ENCODE measurements around the gene GPR26. TPM values are rescaled to one million over a fixed set of nuclear protein-coding genes. Genes with fewer than 3 reads are reported as not detected.

Gene GPR26, protein sequence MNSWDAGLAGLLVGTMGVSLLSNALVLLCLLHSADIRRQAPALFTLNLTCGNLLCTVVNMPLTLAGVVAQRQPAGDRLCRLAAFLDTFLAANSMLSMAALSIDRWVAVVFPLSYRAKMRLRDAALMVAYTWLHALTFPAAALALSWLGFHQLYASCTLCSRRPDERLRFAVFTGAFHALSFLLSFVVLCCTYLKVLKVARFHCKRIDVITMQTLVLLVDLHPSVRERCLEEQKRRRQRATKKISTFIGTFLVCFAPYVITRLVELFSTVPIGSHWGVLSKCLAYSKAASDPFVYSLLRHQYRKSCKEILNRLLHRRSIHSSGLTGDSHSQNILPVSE
- total RNA-seq: 0.10 TPM

DNA sequence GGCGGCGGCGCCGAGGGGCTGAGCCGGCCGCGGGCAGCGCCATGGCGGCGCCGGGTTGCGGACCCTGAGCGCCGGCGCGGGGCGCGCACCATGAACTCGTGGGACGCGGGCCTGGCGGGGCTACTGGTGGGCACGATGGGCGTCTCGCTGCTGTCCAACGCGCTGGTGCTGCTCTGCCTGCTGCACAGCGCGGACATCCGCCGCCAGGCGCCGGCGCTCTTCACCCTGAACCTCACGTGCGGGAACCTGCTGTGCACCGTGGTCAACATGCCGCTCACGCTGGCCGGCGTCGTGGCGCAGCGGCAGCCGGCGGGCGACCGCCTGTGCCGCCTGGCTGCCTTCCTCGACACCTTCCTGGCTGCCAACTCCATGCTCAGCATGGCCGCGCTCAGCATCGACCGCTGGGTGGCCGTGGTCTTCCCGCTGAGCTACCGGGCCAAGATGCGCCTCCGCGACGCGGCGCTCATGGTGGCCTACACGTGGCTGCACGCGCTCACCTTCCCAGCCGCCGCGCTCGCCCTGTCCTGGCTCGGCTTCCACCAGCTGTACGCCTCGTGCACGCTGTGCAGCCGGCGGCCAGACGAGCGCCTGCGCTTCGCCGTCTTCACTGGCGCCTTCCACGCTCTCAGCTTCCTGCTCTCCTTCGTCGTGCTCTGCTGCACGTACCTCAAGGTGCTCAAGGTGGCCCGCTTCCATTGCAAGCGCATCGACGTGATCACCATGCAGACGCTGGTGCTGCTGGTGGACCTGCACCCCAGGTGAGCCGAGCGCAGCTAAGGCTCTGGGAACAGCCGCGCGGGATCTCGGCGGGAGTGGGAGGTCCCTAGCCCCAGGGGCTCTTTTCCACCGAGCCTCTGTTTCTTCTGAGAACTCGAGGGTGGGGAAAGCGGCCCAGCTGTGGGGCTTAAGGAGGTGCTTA is at the start of gene GPR26:
Gene GPR26 (plus strand): TSS at position 38 of the 919 bp plus-strand sequence. CDS start 53 bp downstream, at position 91.
- DNase-seq: peak; percentile 29

DNA sequence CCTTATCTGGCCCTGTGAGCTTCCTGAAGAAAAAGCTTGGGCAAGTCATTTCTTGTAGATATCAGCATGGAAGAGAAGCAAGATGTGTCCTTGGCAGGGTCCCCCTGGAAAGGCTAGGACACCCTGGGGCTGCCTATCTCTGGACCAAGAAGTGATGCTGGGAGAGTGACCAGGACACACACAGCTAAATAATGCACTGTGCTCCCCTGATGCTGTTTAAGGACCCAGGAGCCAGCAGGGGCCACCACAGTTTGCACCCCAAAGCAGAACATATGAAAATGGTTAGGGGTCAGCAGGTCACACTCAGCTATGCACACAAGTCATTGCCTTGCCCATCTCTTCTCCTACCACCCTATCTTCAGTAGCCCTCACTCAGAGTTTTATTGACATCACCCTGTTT is 47.9 kb upstream of the GPR26 start:
- no peak for DNase-seq

DNA sequence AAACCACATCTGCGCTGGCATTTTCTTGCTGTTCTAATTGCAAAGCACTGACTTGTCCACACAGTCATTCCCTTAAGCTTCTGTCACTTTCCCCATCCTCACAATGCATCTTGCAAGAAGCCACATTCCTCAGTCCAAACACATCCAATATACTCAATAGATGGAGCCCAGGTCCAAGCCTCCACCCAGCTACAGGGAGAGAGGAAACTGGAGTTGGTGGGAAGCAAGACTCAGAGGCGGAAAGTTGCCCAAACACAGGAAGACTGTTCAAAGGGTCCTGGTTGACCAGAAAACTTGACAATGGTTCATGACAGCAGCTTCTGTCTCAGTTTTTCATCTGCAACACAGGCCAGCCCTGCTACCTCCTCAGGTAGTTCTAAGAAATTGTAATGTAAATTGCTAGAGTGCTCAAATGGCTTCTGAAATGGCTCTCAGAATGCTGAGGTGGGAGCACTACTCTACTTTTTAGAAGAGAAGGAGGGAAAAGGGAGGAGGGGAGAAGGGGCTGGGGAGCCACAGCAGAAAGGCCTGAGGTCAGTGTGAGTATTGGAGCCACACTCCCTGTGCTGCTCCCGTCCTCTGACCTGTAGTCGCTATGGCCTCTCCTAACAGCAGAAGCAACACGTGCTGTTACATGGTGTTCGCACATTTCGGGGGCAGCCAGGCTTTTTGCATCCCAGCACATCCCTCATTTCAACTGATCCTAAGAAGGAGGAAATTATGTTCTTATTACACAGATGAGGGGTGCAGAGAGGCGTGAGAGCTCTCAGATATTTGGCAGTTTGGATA is 46.9 kb upstream of the GPR26 start:
- no peak for DNase-seq

DNA sequence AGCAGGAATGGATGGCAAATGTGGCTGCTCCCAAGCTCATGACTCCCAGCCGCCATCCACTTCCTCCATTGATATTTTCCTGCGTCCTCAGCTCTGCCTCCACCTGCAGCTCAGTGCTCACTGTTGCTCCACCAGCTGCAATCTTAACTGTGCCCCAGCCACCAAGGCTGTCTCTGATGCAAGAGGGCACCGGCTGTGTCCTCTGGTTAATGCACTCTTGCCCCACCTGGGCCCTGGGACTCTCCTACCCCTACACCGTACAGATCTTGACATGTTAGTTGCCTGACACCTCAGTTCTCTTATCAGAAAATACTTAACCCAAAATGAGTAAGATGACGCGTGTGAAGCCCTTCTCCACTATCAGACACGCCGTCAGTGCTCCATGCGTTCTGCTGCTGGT is 45.5 kb upstream of the GPR26 start:
- no peak for DNase-seq

DNA sequence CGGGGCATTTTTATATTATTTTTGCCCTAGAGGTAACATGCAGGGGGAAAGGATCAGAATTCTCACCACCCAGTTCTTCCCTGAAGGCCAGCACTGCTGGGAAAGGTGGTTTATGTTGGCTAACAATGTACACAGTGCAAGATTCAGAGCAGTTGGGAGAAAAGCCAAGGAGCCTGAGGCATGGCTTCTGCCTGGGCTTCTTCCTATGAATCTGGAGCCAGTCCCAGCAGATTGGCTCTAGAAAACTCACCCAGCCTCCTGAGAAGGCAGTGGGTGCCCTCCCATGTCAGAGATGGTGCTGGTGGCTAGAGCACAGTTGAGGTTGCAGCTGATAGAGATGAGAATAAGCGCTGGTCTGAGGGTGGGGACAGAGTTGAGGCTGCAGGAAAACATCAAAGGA is 44.7 kb upstream of the GPR26 start:
- DNase-seq: no peak

DNA sequence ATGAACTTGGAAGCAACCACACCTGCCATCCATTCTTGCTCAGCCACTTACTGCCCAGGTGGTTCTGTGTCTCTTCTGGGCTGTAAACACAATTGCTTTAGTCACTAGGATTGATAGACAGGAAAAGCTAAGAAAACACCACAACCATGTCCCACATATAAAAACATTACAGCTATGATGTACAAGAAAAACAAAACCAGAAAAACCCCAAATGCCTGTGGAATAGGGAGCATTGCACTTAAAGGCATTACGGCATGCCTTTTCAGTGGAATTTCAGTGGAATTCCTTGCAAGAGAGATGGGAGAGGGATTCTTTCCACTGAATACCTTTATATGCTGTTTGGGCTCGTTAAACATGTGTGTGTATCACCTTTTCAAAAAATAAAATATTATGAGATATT is 44.2 kb upstream of the GPR26 start:
- no peak for DNase-seq

DNA sequence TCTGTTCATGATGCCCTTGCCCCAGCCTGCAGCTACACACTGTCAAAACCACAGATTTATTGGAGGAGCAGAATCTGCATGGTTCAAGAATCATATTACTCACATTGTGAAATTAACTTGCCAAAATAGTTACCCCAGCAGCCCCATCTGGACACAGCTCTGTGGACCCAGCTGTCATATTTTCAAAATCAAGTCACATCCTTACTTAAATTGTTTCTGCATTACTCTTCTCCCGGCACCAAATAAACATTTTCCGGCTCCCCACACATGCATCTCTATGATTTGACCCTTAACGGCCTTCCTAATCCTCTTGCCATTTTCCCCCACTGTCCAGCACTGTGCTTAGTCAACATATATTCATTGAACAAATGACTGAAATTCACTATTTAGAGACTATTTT is 43.8 kb upstream of the GPR26 start:
- DNase-seq: no peak

DNA sequence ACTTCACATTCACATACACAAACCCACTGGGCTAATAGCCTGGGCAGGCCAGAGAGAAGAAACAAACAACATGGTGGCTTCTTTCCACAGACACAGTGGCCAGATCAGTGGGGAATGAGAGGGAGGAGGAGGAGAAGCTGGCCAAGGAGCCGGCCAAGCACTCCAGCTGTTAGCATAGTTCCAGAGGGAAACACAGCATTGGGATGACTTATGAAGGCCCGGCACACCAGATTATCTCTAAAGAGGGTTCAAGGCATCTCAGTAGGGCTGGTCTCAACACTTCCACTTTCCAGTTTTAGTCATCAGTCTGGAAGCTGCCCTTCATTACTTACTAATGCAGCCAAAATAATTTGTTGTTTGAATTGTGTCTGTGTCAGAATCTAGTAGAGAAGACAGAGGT is 42.1 kb upstream of the GPR26 start:
- no peak for DNase-seq

DNA sequence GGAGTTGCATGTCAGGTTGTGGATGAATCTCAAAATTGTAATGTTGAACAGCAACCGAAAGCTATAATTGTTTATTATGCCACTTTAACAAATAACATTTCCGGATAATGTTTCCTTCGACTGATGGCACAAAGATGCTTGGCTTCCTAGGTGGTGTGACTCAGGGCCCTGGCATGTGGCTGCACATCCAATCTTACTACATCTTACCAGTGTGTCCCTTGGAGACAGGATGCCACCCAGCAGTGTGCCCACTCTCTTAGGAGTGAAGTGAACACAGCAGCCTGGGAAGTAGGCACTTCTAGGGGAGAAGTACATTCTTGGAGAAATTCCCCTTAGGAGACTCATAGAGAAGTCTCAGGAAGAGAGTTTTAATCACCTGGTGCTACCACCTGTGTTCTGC is 33.0 kb upstream of the GPR26 start:
- DNase-seq: no peak

DNA sequence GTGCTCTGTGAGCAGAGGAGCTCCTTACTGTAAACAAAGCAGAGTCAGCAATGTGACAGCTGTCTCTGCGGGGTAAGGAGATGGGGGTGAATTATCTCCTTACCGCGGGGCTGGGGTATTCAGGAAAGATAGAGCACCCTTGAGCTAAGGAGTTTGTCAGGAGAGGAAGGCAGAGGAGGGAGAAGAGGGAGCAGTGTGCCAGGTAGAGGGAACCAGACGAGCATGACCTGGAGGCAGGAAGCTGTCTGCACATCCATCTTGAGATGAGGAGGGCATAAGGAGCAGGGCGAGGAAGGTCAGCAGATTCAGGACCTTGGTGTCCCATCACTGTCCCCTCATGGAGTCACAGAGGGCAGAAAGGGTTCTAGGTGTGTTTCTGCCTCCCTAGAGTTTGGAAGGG is 32.5 kb upstream of the GPR26 start:
- no peak for DNase-seq

DNA sequence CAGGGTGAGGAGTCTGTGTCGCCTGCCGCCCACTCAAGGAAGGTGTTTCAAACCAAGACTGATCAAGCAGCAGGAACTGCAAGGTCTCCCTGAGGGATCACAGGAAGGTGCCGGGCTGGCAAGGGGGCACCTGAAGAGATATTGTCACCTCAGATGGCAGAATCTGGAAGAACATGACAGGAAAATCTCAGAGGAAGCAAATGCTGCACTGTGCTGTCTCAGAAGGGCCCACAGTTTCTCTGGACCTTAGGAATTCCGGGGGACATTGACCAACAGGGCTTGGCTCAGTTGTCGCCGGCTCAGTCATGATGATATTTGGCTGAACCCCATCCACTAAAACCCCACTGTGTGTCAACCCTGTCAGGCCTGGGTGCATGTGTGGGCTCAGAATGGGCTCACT is 31.9 kb upstream of the GPR26 start:
- DNase-seq: no peak

DNA sequence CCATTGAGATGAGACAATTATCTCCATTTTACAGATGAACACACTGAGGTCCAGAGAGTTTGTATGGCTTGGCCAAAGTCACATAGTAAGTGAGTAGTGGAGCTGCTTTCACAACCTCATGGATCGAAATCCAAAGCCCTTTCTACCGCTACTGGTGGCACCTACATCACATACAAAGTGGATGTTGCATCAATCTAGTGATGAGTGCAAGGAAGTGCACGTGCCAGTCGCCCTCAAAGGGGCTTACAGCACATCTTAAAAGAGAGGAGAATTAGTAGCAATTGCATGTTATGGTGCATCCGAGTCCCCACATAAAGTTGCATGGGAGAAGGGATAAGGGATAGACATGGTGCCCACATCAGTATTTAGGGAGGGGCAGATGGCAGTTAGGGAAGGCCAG is 31.0 kb upstream of the GPR26 start:
- no peak for DNase-seq

DNA sequence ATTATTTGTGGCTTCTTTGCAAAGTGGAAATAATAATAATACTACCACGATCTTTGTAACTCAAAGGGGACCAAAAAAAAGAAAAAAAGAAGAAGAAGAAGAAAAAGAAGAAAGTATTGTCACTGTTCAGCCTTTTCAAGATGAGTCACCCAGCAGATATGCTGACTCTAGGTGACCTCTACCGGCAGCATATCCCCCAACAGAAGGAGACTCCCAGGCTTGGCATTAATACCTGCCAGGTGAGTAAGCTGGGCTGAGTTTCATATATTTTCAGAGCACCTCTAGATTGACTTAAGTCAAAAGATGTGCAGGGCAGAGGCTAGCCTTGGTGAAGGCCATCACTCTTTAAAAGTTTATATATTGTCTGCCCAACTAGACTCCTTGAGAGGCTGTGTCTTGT is 30.4 kb upstream of the GPR26 start:
- no peak for DNase-seq

DNA sequence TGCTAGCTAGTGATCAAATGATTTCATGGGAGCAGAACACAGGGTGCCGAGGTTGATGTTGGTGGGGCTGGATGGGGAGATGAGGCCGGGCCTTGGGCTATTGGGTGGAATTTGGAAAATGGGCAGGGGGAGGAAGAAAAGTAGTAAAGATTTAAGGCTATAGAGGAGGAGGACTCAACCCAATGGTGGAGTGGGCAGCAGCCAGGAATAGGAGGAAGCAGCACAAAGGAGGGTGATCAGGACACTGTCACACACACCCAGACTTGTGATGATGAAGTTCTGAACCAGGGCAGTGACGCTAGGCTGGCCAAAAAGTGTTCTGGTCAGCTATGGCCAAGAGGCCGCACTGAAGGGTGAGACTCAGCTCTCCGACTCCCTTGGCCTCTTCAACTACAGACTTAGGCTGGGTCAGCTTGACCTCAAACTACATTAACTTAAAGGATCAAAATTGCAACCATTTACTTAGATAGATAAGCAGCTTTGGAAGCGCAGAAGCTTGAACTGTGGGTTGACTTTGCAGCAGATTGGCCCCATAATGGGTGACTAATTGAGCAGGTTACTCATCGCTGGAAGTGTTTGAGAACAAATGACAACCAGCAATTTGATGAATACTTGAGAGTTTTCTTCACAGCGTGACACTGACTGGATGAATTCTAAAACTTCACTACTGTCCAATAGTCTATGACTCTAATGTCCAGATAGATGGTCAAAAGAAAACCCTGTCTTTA is 29.4 kb upstream of the GPR26 start:
- no peak for DNase-seq

DNA sequence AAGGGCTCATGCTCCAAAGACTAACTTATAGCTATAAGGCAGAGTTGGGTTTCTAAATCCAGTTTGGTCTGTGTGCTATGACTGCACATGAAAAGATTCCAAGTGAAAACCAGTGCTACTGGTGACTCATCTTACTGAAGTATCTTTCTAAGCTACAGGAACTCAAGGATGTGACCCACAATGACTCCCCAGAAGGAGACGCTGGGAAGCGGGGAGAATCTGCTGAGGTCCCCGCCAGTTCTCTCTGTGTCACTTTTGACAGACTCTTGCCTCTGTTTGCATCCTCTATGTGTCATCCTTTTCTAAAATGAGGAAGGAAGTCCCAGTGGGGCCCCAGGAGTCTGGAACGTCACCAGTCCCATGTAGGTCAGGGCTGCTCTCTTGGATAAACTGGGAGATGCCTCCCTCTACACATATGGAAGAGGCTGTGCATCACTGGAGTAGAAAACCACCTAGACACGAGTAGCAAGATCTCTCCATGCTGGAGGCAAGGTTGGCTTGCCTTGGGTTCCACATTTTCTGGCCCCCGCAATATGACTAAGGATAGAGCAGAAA is 28.8 kb upstream of the GPR26 start:
- DNase-seq: no peak

DNA sequence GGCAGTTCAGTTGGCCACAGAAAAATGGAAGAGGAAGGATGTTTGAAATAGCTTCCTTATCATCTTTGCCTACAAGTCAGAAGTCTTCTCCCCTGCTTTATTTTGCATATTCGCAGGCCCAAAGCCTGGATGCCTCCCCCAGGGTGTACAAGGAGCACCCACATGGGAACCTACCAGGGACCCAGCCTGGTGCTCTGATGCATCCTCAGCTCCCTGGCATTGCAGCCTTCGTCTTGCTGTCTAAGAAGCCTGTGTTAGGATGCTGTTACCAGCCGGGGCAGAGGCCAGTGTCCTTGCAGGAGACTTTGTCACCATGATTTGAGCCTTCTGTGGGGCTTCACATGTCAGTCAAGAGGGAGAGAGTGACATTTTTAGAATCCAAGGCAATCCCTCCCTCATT is 27.0 kb upstream of the GPR26 start:
- DNase-seq: no peak

DNA sequence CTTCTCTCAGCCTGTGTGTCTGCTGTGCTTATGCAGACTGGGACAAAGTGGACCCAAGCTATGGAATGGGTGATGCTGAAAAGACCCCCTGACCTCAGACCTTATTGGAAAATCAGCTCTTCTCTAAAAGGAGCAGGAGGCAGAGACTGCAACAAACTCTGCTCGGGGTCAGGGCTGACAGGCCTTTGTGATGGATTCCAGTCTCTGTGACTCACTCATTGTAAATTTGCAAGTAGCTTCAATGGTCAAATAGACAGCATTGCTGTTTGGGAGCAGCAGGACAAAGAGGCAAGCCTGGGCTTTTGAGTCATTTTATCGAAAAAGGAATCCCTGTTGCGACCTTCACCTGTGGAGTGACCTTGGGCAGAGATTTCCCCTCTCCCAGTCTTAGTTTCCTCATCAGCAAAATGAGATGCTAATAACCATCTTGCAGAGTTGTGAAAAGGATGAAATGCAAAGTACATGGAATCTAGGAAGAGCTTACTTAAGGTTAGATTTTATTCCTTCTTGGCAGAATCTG is 26.1 kb upstream of the GPR26 start:
- DNase-seq: no peak

DNA sequence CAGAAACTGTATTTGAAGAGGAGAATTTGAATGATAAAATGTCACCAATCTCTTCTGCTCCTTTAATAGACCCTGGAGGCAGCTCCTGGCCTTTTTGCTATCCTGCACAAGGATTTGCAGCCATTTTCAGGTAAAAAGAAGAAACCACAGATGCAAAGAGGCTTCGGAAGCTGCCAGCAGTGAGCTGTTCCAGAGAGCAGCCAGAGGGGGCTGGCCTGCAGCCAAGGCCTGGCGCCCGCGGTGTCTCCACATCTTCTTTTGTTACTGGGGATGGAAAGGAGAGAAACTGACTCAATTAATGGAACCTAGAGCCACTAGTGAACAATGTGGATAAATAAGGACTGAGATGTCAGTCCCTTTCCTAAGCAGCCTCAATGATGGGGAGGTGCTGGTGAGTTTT is 23.9 kb upstream of the GPR26 start:
- peak; percentile 13 for DNase-seq

DNA sequence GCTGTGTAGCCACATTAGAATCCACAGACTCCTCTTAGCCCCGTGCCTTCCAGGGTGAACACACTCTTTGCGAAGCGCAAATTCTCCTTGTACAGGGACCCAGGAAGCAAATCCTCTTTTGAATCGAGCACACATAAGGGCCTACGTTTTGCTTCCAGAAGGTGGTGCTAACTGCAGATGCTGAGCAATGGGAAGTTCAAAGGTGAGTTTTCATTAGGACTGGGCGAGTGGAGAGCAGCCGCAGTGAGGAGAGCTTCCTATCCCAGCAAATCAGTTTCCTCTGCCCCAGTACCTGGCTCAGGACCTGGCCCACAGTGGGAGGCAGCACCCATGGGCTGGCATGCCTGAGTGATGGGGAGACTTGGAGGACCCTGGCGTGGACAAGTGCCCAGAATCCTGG is 23.5 kb upstream of the GPR26 start:
- no peak for DNase-seq

DNA sequence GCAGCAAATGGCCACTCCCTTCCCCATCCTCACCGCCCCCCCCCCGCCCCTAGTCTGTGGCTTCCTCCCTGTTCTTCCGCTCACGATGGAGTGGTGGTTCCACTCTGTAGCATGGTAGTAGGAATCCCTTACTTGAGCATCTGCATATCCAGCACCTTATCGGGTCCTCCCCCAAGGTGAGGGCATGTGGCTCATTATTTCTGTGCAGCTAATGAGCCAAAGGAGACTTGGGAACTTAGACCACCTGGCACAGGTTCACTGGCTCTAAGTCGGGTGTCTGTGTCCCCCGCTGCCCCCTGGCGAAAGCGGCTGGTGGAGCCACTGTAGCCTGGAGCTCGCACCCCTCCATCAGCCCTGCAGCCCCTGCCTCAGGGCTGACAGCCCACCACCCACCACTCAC is 22.8 kb upstream of the GPR26 start:
- DNase-seq: no peak

DNA sequence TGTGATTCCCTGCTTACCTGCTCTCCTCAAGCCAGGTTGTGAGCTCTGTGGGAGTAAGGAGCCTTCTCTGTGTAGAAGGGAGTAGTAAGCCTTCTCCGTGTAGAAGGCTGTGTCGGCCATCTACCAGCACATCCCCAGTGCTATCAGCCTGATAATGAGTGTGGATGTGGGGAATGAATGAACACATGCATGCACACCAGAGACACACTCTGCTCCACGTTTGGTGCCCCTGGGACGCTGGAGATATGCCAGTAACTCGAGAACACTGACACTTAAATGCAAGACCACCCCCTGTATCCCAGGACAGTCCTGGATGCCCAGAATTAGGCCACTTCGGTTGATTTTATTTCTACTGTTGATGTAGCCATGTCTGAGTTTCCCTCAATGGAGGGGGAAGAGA is 21.1 kb upstream of the GPR26 start:
- no peak for DNase-seq

DNA sequence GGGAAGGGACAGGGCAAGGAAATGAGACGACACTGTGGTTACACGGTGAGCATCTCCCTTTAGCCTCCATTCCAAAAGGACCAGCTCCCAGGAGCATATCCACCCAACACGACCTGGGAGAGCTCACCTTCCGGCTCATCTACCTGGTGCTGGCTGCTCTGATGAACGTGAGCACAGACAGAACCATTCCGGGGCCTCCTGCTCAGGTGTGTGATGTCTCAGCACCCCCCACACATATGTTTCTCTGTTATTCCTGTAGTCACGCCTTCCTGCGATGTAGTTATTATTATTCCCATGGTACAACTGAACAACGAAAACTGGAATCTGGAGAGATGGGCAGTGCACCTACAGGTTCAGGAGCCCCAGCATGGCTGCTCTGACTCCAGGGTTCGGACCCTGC is 20.5 kb upstream of the GPR26 start:
- no peak for DNase-seq
